ENCODE results near the gene CELSR1. TPM values are rescaled to one million over a fixed set of nuclear protein-coding genes. Genes with fewer than 3 reads are reported as not detected.

The CELSR1 gene
- total RNA-seq, 2 donors from 2014 or later, result 24.2 to 38.2 TPM

GRCh38 chr22:46370584-46371291 lies 166.7 kb downstream of the CELSR1 start:
- Histone ChIP-seq H3K27ac (no peak overlapping the region), H3K4me1 (replicated peaks) (peaks cover 16% of the 10 kb centered on the region), H3K9me3 (no peaks in the 10 kb centered on the region), H3K36me3 (no peaks in the 10 kb centered on the region), H3K4me3 (no peak overlapping the region), H3K27me3 (replicated peaks; ENCODE audit: insufficient read depth) (no peaks in the 10 kb centered on the region)
- TF ChIP-seq POLR2AphosphoS5 (IDR thresholded peaks at IDR 0.05) (no peak), POLR2A (IDR thresholded peaks at IDR 0.05) (no peak)
- TF ChIP-seq, protein P1, sequence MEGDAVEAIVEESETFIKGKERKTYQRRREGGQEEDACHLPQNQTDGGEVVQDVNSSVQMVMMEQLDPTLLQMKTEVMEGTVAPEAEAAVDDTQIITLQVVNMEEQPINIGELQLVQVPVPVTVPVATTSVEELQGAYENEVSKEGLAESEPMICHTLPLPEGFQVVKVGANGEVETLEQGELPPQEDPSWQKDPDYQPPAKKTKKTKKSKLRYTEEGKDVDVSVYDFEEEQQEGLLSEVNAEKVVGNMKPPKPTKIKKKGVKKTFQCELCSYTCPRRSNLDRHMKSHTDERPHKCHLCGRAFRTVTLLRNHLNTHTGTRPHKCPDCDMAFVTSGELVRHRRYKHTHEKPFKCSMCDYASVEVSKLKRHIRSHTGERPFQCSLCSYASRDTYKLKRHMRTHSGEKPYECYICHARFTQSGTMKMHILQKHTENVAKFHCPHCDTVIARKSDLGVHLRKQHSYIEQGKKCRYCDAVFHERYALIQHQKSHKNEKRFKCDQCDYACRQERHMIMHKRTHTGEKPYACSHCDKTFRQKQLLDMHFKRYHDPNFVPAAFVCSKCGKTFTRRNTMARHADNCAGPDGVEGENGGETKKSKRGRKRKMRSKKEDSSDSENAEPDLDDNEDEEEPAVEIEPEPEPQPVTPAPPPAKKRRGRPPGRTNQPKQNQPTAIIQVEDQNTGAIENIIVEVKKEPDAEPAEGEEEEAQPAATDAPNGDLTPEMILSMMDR (IDR thresholded peaks at IDR 0.05), result no peak
- 85% methylated on average over 15 of the region's 15 CpGs for WGBS
- intact Hi-C loops (cut with DNase I), result no loop called here
- no peak for DNase-seq (ENCODE audit: low spot score)

DNA sequence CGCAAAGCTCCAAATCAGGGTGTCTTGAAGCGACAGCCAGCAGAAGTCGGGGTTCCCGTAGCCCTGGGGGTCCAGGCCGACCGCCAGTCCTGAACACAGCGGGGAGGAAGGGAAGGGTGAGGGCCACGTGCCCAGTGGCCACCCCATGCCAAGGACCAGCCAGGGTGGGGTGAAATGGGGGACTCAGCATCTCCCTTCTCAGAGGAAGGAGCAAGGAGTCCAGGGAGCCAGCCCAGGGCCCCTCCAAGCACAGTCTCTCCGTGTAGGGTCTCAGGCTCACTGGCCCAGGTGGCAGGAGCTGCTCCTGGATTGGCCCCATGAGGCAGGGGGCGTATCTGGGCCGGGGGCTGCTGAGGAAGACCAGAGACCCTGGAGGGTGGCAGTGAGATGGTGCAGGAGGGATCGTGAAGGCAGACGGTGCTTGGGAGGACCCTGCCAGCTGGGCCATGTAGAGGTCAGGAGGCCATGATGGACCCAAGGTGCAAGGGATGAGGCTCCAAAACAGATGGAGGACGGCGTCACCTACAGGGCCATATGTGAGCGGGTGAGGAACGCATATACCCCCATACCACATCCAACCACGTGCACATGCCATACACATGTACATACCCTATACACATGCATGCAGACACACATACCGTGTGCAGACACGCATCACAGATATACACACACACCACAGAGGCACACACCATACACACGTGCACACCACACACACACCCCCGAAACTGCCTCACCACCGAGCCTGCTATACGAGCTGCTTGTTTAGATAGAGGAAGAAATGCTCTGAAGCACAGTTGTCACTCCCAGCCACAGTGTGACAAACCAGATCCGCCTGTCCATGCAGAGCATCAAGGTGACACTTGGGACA lies 167.5 kb downstream of the CELSR1 start:
- no peak overlapping the region for H3K27ac ChIP-seq
- intact Hi-C loops (cut with DNase I), result loop anchor here (2.0 kb wide), 1 partner anchor 173 kb away; no protein-coding TSS in a partner anchor
- H3K9me3 ChIP-seq, result no peaks in the 10 kb centered on the region

GRCh38 chr22:46368871-46369715 lies 168.3 kb downstream of the CELSR1 start:
- H3K36me3 ChIP-seq, result no peaks in the 10 kb centered on the region
- 87% methylated on average over 30 of the region's 31 CpGs for WGBS
- H3K27ac ChIP-seq, result no peak overlapping the region
- no peaks in the 10 kb centered on the region for H3K9me3 ChIP-seq
- no peak overlapping the region for H3K4me3 ChIP-seq
- no peaks in the 10 kb centered on the region for H3K27me3 ChIP-seq (replicated peaks; ENCODE audit: insufficient read depth)
- TF ChIP-seq POLR2AphosphoS5 (IDR thresholded peaks at IDR 0.05), result no peak
- TF ChIP-seq POLR2A (IDR thresholded peaks at IDR 0.05), result no peak
- TF ChIP-seq, protein P1 (IDR thresholded peaks at IDR 0.05), result no peak
- intact Hi-C loops (cut with DNase I), result loop anchor here (2.0 kb wide), 1 partner anchor 174 kb away; no protein-coding TSS in a partner anchor
- no peak for DNase-seq (ENCODE audit: low spot score)
- peaks cover 8% of the 10 kb centered on the region for H3K4me1 ChIP-seq (replicated peaks)

More for the DNA sequence above, 167.5 kb downstream of the CELSR1 start:
- 84% methylated on average over 23 of the region's 25 CpGs for WGBS
- Histone ChIP-seq H3K4me1 (replicated peaks) (peaks cover 16% of the 10 kb centered on the region), H3K4me3 (no peak overlapping the region), H3K36me3 (no peaks in the 10 kb centered on the region), H3K27me3 (replicated peaks; ENCODE audit: insufficient read depth) (no peaks in the 10 kb centered on the region)
- DNase-seq (ENCODE audit: low spot score), result no peak
- TF ChIP-seq, protein P1 (IDR thresholded peaks at IDR 0.05), result no peak
- TF ChIP-seq POLR2AphosphoS5 (IDR thresholded peaks at IDR 0.05) (no peak), POLR2A (IDR thresholded peaks at IDR 0.05) (no peak)

DNA sequence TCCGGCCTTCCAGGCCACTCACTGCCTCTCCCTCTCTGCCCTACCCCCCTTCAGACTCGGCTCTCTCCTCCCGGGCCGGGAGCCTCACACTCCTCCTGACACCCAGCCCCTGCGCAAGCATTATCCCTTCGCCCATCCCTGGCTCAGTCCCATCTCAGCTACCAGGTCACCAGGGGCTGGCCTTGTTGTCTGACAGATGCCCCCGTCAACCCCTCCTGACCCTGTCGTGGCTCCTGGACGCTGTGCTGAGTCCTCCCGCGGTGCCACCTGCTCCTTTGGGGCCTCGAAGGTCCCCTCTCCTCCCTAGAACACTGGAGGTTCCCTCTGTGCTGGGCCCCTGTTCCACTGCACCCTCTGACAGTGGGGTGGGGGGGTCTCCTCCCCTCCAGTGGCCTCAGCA lies 169.0 kb downstream of the CELSR1 start:
- Histone ChIP-seq H3K36me3 (no peaks in the 10 kb centered on the region), H3K27ac (no peak overlapping the region), H3K27me3 (replicated peaks; ENCODE audit: insufficient read depth) (no peaks in the 10 kb centered on the region), H3K4me1 (replicated peaks) (peaks cover 5% of the 10 kb centered on the region), H3K4me3 (no peak overlapping the region), H3K9me3 (no peaks in the 10 kb centered on the region)
- DNase-seq (ENCODE audit: low spot score), result no peak
- intact Hi-C loops (cut with DNase I), result loop anchor here (2.0 kb wide), 1 partner anchor 174 kb away; no protein-coding TSS in a partner anchor
- TF ChIP-seq POLR2AphosphoS5 (IDR thresholded peaks at IDR 0.05) (no peak), POLR2A (IDR thresholded peaks at IDR 0.05) (no peak)
- TF ChIP-seq, protein P1 (IDR thresholded peaks at IDR 0.05), result no peak
- 86% methylated on average over 12 of the region's 12 CpGs for WGBS
